Brain microvascular endothelial cell (primary cell): ENCODE measurements around the gene ADGRG6.

Experiments
- DNase-seq: peaks from one replicate; pipeline ENCODE4 v3.0.0-alpha.2; 2020
- H3K27ac ChIP-seq: fragments of 250-450 bp; sonication (Bioruptor Pico); 2 replicates; pipeline ENCODE4 v1.5.1; 2020; ENCODE audit warnings: mild to moderate bottlenecking, moderate library complexity
- H3K27me3 ChIP-seq: fragments of 250-450 bp; sonication (Bioruptor Pico); replicated peaks from 2 replicates; pipeline ENCODE4 v1.5.1; 2020; ENCODE audit warnings: mild to moderate bottlenecking
- H3K36me3 ChIP-seq: fragments of 250-450 bp; sonication (Bioruptor Pico); replicated peaks from 2 replicates; pipeline ENCODE4 v1.5.1; 2020; ENCODE audit warnings: mild to moderate bottlenecking
- H3K4me3 ChIP-seq: 2 replicates; pipeline ENCODE4 v1.5.1; 2011; ENCODE audit warnings: low read depth, mild to moderate bottlenecking, control low read depth, low read length, moderate library complexity
- CTCF ChIP-seq: IDR thresholded peaks from 2 replicates; pipeline ENCODE4 v1.5.1; 2011; ENCODE audit warnings: low read depth, mild to moderate bottlenecking, moderate library complexity, low read length, control low read depth, inconsistent platforms; ENCODE audit errors: missing control alignments
- in situ Hi-C: cut with HindIII; loops from 2 replicates; pipeline ENCODE4 v1.10.0; 2017; ENCODE audit warnings: low sequenced_read_pairs, low pct_ligation_motif_present

ADGRG6 gene

DNA sequence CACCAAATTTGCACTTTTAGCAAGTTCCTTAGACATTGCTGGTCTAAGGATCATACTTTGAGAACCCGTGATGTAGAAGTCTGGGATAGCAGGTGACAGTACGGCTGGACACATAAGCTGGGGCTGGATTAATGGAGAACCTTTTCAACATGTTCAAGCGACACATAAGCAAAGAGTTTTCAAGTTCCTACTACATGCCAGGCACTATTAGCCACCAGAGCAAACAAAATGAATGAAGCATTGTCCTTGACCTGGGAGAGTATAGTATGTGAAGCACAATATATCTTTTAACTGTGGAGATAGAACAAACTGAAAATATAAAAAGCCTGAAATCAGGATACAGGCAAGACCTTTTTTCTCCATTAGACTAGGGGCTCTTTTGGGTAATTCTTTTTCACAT is 102.9 kb downstream of the ADGRG6 start:
- H3K27ac ChIP-seq, result no peak overlapping the region
- TF ChIP-seq CTCF, result no peak
- no peak overlapping the region for H3K4me3 ChIP-seq
- in situ Hi-C loops, result no loop called here
- H3K36me3 ChIP-seq, result no peaks in the 10 kb centered on the region
- DNase-seq, result no peak
- H3K27me3 ChIP-seq, result no peaks in the 10 kb centered on the region

GRCh38 chr6:142406131-142406530 is 104.3 kb downstream of the ADGRG6 start:
- TF ChIP-seq CTCF, result no peak
- in situ Hi-C loops, result no loop called here

GRCh38 chr6:142407685-142408273 is 106.0 kb downstream of the ADGRG6 start:
- in situ Hi-C loops, result no loop called here
- Histone ChIP-seq H3K36me3 (no peaks in the 10 kb centered on the region), H3K27ac (no peak overlapping the region), H3K27me3 (no peaks in the 10 kb centered on the region), H3K4me3 (no peak overlapping the region)
- no peak for TF ChIP-seq CTCF
- DNase-seq, result no peak

More at GRCh38 chr6:142406131-142406530, 104.3 kb downstream of the ADGRG6 start:
- Histone ChIP-seq H3K27me3 (no peaks in the 10 kb centered on the region), H3K27ac (no peak overlapping the region), H3K4me3 (no peak overlapping the region), H3K36me3 (no peaks in the 10 kb centered on the region)
- DNase-seq, result no peak

DNA sequence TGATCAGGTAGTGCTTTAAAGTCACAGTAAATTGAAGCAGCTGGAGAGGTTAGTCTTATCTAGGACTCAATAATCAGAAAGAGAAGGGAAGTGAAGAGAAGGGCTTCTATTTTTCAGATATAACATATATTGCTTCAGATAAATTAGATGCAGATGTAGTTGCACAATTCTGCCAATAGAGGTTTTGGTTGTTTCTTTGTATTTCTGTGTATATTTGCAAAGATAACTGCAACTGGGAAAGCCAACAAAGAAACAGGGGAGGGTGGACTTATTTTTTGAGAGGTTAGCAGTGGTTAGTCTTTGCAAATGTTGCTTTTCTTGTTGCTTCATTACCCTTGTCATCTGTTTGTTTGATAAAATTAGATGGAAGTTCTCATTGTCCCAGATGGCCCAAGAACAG is 106.6 kb downstream of the ADGRG6 start:
- in situ Hi-C loops, result no loop called here
- no peak overlapping the region for H3K27ac ChIP-seq
- no peaks in the 10 kb centered on the region for H3K36me3 ChIP-seq
- no peak overlapping the region for H3K4me3 ChIP-seq
- no peak for TF ChIP-seq CTCF
- DNase-seq, result no peak
- no peaks in the 10 kb centered on the region for H3K27me3 ChIP-seq

DNA sequence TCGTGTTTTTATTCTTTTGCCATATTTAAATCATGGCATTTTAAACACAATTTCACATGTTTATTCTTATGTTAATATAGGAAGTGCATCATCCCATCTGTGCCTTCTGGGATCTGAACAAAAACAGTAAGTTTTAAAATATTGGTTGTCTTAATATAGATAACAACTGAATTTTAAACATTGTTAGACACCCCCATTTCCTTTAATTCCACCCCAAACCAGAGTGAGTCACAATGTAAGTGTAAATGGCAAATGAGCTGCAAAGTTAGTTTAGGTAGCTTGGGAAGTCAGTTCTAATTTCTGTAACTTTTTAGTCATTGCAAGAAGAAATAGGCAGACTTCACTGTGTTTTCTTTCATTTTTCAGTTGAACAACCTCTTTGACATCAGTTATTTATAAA is 108.0 kb downstream of the ADGRG6 start:
- in situ Hi-C loops, result no loop called here

More for the DNA sequence above, 108.0 kb downstream of the ADGRG6 start:
- Histone ChIP-seq H3K4me3 (no peak overlapping the region), H3K27ac (no peak overlapping the region), H3K36me3 (no peaks in the 10 kb centered on the region), H3K27me3 (no peaks in the 10 kb centered on the region)
- TF ChIP-seq CTCF, result no peak
- DNase-seq, result no peak
